Prostate gland (tissue), 2 donors: ENCODE measurements around the gene DCP1A.

Source experiments
- POLR2A ChIP-seq: fragments of 450-650 bp; IDR thresholded peaks from one replicate; pipeline ENCODE4 v1.6.1; 2016; ENCODE audit warnings: antibody characterized with exemption, mild to moderate bottlenecking
- TF ChIP-seq, protein P1 (sequence below), 4 experiments: fragments of 200-600 bp in 2 of 4; fragments of 450-650 bp in 2 of 4; sonication (generic) in 2 of 4; IDR thresholded peaks; 1 replicate in 3 of 4; 2 replicates in 1 of 4; pipeline ENCODE4 v1.5.1; 2016 to 2019; ENCODE audit warnings: antibody characterized with exemption in 4 of 4, mild to moderate bottlenecking in 2 of 4, moderate library complexity in 2 of 4

GRCh38 chr3:53331871-53332270, 15.5 kb downstream of the DCP1A start:
- TF ChIP-seq, protein P1, sequence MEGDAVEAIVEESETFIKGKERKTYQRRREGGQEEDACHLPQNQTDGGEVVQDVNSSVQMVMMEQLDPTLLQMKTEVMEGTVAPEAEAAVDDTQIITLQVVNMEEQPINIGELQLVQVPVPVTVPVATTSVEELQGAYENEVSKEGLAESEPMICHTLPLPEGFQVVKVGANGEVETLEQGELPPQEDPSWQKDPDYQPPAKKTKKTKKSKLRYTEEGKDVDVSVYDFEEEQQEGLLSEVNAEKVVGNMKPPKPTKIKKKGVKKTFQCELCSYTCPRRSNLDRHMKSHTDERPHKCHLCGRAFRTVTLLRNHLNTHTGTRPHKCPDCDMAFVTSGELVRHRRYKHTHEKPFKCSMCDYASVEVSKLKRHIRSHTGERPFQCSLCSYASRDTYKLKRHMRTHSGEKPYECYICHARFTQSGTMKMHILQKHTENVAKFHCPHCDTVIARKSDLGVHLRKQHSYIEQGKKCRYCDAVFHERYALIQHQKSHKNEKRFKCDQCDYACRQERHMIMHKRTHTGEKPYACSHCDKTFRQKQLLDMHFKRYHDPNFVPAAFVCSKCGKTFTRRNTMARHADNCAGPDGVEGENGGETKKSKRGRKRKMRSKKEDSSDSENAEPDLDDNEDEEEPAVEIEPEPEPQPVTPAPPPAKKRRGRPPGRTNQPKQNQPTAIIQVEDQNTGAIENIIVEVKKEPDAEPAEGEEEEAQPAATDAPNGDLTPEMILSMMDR (IDR thresholded peaks at IDR 0.05), result no peak
- no peak for TF ChIP-seq POLR2A
